ENCODE data around the gene DAZAP1. TPM values are rescaled to one million over a fixed set of nuclear protein-coding genes. Genes with fewer than 3 reads are reported as not detected.
"Not testable (repeated sequence)": the region's sequence is repeated elsewhere in the genome, so short reads cannot be mapped to it uniquely, and the experiment has no call there.

The DAZAP1 gene
- total RNA-seq, 2 donors from 2014 or later, result 34.9 to 76.9 TPM

DNA sequence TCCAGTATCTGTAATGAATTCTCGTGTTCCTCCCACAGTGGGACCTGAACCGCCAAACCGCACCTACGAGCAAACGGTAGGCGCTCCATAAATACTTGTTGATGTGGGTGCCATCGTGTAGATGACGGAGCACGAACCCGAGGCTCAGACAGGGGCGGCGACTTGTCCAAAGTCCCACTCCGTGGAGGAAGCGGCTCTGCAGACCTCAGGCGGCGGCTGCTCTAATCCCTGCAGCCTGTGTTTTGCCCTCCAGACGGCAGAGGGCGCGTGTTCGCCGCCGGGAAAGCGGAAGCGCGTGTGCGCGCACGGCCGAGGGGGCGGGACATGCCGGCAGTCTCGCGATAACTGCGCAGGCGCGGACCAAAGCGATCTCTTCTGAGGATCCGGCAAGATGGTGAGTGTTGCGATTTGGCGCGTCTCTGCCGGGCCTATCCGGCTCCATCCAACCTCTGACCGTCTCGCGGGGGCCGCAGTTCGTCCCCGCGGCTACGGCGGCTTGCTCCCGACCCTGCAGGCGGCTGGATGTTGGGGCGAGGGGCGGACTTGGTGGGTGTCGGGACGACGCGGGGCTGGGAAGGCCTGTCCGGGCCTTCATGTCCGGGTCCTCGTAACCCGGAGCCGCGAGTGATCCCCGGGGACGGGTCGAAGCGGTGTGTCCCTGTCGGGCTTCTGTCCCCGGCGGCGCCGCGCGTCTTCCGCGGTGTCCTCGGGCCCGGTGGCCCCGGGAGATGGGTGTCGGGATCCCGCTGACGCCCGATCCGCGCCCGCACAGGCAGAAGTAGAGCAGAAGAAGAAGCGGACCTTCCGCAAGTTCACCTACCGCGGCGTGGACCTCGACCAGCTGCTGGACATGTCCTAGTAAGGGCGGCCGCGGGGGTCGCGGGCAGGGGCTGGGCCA lies 30.9 kb downstream of the DAZAP1 start, which contains the start of gene RPS15:
Gene RPS15, plus strand, starts transcription at position 362 of the 898 bp plus-strand sequence. Its CDS starts 30 bp downstream, at position 392.
- TF ChIP-seq, protein P1, sequence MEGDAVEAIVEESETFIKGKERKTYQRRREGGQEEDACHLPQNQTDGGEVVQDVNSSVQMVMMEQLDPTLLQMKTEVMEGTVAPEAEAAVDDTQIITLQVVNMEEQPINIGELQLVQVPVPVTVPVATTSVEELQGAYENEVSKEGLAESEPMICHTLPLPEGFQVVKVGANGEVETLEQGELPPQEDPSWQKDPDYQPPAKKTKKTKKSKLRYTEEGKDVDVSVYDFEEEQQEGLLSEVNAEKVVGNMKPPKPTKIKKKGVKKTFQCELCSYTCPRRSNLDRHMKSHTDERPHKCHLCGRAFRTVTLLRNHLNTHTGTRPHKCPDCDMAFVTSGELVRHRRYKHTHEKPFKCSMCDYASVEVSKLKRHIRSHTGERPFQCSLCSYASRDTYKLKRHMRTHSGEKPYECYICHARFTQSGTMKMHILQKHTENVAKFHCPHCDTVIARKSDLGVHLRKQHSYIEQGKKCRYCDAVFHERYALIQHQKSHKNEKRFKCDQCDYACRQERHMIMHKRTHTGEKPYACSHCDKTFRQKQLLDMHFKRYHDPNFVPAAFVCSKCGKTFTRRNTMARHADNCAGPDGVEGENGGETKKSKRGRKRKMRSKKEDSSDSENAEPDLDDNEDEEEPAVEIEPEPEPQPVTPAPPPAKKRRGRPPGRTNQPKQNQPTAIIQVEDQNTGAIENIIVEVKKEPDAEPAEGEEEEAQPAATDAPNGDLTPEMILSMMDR (IDR thresholded peaks at IDR 0.05), result peak; percentile 90
- ATAC-seq (ENCODE audit: insufficient number of reproducible peaks, low FRiP score, low read depth) (peak; percentile 84), DNase-seq (ENCODE audit: low spot score) (peak; percentile 62)
- H3K4me3 ChIP-seq, result peak within 1 kb of the TSS; percentile 100
- no peaks in the 10 kb centered on the region for H3K27me3 ChIP-seq (replicated peaks; ENCODE audit: insufficient read depth)
- peak within 1 kb of the TSS; percentile 78 to 87 for H3K27ac ChIP-seq
- H3K36me3 ChIP-seq, result peaks cover 43% of the 10 kb centered on the region
- H3K4me1 ChIP-seq (ENCODE audit: control insufficient read depth in 1 of 2, low read depth in 2 of 2), result peaks cover 12 to 22% of the 10 kb centered on the region in 2 donors
- no peaks in the 10 kb centered on the region for H3K9me3 ChIP-seq

DNA sequence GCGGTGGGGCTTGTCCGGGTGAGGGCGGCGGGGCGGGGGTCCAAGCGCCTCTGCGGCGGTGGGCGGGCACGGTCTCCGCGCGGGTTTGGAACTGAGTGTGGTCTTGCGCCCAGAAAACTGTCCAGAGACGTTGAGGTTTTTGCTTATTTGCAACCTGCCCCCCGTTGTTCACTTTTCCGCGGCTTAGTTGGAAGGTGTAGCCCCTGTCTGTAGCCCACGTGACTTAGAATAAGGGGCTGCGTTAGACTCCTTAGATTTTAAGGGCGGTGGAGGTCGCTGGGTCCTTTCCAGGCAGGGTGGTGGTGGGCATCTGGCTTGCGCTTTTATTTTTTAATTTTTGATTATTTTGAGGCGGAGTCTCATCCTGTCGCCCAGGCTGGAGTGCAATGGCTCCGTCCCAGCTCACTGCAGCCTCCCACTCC lies 31.6 kb downstream of the DAZAP1 start:
- Histone ChIP-seq H3K27ac (peak overlapping the region in 1 of 2 donors; percentile 87), H3K9me3 (no peaks in the 10 kb centered on the region), H3K4me1 (ENCODE audit: control insufficient read depth in 1 of 2, low read depth in 2 of 2) (peaks cover 12 to 22% of the 10 kb centered on the region in 2 donors), H3K4me3 (peak overlapping the region; percentile 100), H3K36me3 (peaks cover 37% of the 10 kb centered on the region), H3K27me3 (replicated peaks; ENCODE audit: insufficient read depth) (no peaks in the 10 kb centered on the region)
- DNase-seq (ENCODE audit: low spot score) (no peak), ATAC-seq (ENCODE audit: insufficient number of reproducible peaks, low FRiP score, low read depth) (no peak)
- TF ChIP-seq, protein P1 (IDR thresholded peaks at IDR 0.05), result no peak

DNA sequence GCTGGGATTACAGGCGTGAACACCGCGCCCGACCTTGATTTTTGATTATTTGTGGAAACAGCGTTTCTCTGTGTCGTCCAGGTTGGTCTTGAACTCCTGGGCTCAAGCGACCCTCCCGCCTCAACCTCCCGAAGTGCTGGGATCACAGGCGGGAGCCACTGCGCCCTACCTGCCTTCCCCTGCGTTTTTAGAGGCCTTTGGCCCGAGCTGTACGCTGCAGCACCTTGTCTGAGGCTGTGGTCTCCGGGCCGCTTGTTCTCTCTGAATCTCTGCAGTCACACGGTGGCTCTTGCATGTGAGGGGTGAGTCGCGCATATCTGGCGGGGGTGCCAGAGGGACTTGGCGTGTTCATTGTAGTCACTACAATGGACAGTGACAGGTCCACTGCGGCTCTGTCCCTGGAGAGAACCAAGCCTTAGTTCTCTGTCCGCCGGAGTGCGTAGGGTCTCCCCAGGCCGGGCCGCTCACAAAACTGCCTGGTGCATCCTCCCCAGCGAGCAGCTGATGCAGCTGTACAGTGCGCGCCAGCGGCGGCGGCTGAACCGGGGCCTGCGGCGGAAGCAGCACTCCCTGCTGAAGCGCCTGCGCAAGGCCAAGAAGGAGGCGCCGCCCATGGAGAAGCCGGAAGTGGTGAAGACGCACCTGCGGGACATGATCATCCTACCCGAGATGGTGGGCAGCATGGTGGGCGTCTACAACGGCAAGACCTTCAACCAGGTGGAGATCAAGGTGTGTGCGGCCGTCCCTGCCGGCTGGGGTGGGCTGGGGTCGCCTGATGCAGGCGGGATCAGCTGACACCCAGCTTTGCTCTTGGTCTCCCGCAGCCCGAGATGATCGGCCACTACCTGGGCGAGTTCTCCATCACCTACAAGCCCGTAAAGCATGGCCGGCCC lies 32.4 kb downstream of the DAZAP1 start:
- not testable (repeated sequence) for DNase-seq (ENCODE audit: low spot score)

DNA sequence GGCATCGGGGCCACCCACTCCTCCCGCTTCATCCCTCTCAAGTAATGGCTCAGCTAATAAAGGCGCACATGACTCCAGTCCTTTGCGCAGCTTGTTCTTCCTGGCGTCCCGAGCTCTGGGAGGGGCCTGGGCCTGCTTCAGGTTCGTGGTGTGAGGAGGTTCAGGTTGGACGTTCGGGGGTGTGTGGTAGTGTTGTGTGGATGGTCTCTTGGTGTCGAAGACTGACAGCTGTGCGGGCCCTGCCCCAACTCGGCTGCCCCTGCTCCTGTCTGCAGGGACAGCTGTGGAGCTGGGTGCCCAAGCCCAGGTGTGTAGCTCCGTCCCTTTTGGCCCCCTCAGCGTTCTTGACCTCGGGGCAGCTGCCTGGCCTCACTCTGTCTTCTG lies 33.0 kb downstream of the DAZAP1 start:
- Histone ChIP-seq H3K27ac (no peak overlapping the region), H3K4me1 (ENCODE audit: control insufficient read depth in 1 of 2, low read depth in 2 of 2) (peaks cover 13 to 31% of the 10 kb centered on the region in 2 donors), H3K36me3 (peaks cover 31% of the 10 kb centered on the region), H3K27me3 (replicated peaks; ENCODE audit: insufficient read depth) (no peaks in the 10 kb centered on the region), H3K4me3 (no peak overlapping the region), H3K9me3 (no peaks in the 10 kb centered on the region)
- no peak for ATAC-seq (ENCODE audit: insufficient number of reproducible peaks, low FRiP score, low read depth)
- no peak for DNase-seq (ENCODE audit: low spot score)
- TF ChIP-seq, protein P1 (IDR thresholded peaks at IDR 0.05), result no peak

More for the DNA sequence above, 32.4 kb downstream of the DAZAP1 start:
- not testable (repeated sequence) for H3K9me3 ChIP-seq; H3K27me3 ChIP-seq (replicated peaks; ENCODE audit: insufficient read depth); H3K27ac ChIP-seq; ATAC-seq (ENCODE audit: insufficient number of reproducible peaks, low FRiP score, low read depth)
- Histone ChIP-seq H3K4me3 (peak overlapping the region; percentile 100), H3K4me1 (ENCODE audit: control insufficient read depth in 1 of 2, low read depth in 2 of 2) (peaks cover 12 to 24% of the 10 kb centered on the region in 2 donors), H3K36me3 (peaks cover 32% of the 10 kb centered on the region)

DNA sequence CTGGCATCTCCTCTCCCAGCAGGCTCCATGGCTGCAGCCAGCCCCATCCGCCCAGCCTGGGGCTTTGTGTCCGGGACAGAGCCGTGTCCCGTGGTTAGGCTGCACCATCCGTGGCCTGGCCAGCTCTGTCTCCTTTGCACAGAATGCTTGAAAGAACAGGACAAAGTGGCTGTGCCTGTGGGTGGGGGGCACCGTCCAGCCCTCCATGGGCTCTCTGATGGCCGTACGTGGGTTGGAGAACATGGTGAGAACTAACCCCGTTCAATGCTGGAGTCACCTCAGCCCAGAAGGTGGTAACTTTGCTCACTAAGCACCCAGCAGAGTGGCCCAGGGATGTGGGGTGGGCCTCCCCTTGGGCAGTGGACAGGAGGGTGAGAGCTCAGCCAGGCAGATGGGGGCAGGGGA lies 33.6 kb downstream of the DAZAP1 start:
- DNase-seq (ENCODE audit: low spot score) (no peak), ATAC-seq (ENCODE audit: insufficient number of reproducible peaks, low FRiP score, low read depth) (no peak)
- Histone ChIP-seq H3K27ac (no peak overlapping the region), H3K4me3 (no peak overlapping the region), H3K4me1 (ENCODE audit: control insufficient read depth in 1 of 2, low read depth in 2 of 2) (peaks cover 18 to 35% of the 10 kb centered on the region in 2 donors), H3K27me3 (replicated peaks; ENCODE audit: insufficient read depth) (no peaks in the 10 kb centered on the region), H3K9me3 (no peaks in the 10 kb centered on the region), H3K36me3 (peaks cover 28% of the 10 kb centered on the region)
- TF ChIP-seq, protein P1 (IDR thresholded peaks at IDR 0.05), result no peak

Data from thoracic aorta (tissue), 2 donors.